Measurements from ENCODE around the gene OR6P1.

- TF ChIP-seq CTCF (IDR thresholded peaks at IDR 0.05; ENCODE audit: low read depth, low read length) (no peak), EZH2phosphoT487 (IDR thresholded peaks at IDR 0.05; ENCODE audit: low read depth) (no peak)
These were observed 16.0 kb downstream of the OR6P1 start, which contains the start of gene OR6Y1 for GRCh38 chr1:158554352-158554751.
